Liver (tissue), 3 donors: ENCODE measurements around the gene ANKRD23.

Experiments used
- ATF3 ChIP-seq: IDR thresholded peaks from 2 replicates; pipeline ENCODE4 v1.6.1; 2016; ENCODE audit warnings: antibody characterized with exemption
- GABPA ChIP-seq, 2 donors: IDR thresholded peaks in 1 of 2; conservative IDR thresholded peaks in 1 of 2; 2 replicates each; pipeline ENCODE4 v1.6.1; 2016; ENCODE audit warnings: antibody characterized with exemption in 2 of 2, mild to moderate bottlenecking in 1 of 2, moderate library complexity in 1 of 2
- HNF4A ChIP-seq, 2 donors: conservative IDR thresholded peaks; 2 replicates each; pipeline ENCODE4 v1.6.1; 2016; ENCODE audit warnings: antibody characterized with exemption in 2 of 2, mild to moderate bottlenecking in 2 of 2
- JUND ChIP-seq, 2 donors: IDR thresholded peaks; 2 replicates each; pipeline ENCODE4 v1.6.1; 2016; ENCODE audit warnings: antibody characterized with exemption in 2 of 2
- MAX ChIP-seq: IDR thresholded peaks from 2 replicates; pipeline ENCODE4 v1.6.1; 2016; ENCODE audit warnings: antibody characterized with exemption
- RAD21 ChIP-seq, 2 donors: IDR thresholded peaks; 2 replicates each; pipeline ENCODE4 v1.6.1; 2016; ENCODE audit warnings: antibody characterized with exemption in 2 of 2, mild to moderate bottlenecking in 2 of 2
- SP1 ChIP-seq: IDR thresholded peaks from 2 replicates; pipeline ENCODE4 v1.6.1; 2018; ENCODE audit warnings: antibody characterized with exemption, mild to moderate bottlenecking
- TAF1 ChIP-seq: conservative IDR thresholded peaks from 2 replicates; pipeline ENCODE4 v1.6.1; 2016; ENCODE audit warnings: antibody characterized with exemption, mild to moderate bottlenecking
- YY1 ChIP-seq: IDR thresholded peaks from 2 replicates; pipeline ENCODE4 v1.6.1; 2016; ENCODE audit warnings: antibody characterized with exemption, mild to moderate bottlenecking
- ZBTB33 ChIP-seq: IDR thresholded peaks from 2 replicates; pipeline ENCODE4 v1.6.1; 2016; ENCODE audit warnings: antibody characterized with exemption
- TF ChIP-seq, protein P1 (sequence below): fragments of 150-350 bp; IDR thresholded peaks from 2 replicates; pipeline ENCODE4 v1.5.1; 2017; ENCODE audit warnings: improper control_type of control experiment, low read depth, low read length; ENCODE audit not compliant: missing input control
- TF ChIP-seq, protein P2 (sequence below): IDR thresholded peaks from 2 replicates; pipeline ENCODE4 v1.6.1; 2016; ENCODE audit warnings: antibody characterized with exemption, mild to moderate bottlenecking
- donor health status: healthy.
- donor health status: healthy.

DNA sequence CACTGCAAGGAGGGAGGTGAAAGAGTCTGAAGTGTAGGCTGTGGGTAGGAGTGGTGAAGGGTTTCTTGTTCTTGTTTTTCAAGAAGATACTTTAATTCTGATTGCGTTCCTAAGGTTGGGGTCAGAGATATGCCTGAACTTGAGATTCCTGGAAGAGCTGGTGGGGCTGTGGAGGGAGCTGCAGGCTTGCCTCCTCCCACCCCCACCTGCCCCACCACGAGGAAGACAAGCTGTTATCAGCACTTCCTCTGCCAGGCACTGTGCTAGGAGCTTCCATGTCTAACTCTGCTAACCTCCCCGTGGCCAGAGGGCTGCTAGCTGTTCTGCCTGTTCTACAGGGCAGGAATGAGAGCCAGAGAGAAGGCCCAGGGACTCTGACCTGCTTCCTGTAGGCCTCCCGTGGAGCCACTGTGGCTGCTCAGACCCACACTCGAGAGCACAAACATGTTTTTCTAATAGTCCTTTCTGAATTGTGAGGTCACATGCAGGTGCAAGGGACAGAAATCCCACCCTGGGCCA lies 13.7 kb downstream of the ANKRD23 start:
- TF ChIP-seq TAF1 (no peak), JUND (IDR thresholded peaks at IDR 0.05) (no peak), ATF3 (no peak), GABPA (IDR thresholded peaks at IDR 0.05 in 1 of 2, conservative IDR thresholded peaks at IDR 0.05 in 1 of 2) (no peak), SP1 (no peak), RAD21 (IDR thresholded peaks at IDR 0.05) (no peak), MAX (no peak), HNF4A (conservative IDR thresholded peaks at IDR 0.05) (no peak), YY1 (no peak), ZBTB33 (no peak)
- TF ChIP-seq, protein P1, sequence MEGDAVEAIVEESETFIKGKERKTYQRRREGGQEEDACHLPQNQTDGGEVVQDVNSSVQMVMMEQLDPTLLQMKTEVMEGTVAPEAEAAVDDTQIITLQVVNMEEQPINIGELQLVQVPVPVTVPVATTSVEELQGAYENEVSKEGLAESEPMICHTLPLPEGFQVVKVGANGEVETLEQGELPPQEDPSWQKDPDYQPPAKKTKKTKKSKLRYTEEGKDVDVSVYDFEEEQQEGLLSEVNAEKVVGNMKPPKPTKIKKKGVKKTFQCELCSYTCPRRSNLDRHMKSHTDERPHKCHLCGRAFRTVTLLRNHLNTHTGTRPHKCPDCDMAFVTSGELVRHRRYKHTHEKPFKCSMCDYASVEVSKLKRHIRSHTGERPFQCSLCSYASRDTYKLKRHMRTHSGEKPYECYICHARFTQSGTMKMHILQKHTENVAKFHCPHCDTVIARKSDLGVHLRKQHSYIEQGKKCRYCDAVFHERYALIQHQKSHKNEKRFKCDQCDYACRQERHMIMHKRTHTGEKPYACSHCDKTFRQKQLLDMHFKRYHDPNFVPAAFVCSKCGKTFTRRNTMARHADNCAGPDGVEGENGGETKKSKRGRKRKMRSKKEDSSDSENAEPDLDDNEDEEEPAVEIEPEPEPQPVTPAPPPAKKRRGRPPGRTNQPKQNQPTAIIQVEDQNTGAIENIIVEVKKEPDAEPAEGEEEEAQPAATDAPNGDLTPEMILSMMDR = no peak
- TF ChIP-seq, protein P2, sequence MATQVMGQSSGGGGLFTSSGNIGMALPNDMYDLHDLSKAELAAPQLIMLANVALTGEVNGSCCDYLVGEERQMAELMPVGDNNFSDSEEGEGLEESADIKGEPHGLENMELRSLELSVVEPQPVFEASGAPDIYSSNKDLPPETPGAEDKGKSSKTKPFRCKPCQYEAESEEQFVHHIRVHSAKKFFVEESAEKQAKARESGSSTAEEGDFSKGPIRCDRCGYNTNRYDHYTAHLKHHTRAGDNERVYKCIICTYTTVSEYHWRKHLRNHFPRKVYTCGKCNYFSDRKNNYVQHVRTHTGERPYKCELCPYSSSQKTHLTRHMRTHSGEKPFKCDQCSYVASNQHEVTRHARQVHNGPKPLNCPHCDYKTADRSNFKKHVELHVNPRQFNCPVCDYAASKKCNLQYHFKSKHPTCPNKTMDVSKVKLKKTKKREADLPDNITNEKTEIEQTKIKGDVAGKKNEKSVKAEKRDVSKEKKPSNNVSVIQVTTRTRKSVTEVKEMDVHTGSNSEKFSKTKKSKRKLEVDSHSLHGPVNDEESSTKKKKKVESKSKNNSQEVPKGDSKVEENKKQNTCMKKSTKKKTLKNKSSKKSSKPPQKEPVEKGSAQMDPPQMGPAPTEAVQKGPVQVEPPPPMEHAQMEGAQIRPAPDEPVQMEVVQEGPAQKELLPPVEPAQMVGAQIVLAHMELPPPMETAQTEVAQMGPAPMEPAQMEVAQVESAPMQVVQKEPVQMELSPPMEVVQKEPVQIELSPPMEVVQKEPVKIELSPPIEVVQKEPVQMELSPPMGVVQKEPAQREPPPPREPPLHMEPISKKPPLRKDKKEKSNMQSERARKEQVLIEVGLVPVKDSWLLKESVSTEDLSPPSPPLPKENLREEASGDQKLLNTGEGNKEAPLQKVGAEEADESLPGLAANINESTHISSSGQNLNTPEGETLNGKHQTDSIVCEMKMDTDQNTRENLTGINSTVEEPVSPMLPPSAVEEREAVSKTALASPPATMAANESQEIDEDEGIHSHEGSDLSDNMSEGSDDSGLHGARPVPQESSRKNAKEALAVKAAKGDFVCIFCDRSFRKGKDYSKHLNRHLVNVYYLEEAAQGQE = no peak
